GM12878 (cell line): ENCODE measurements around the gene KRCC1.

Experiments
- CTCF ChIP-seq, 3 experiments: IDR thresholded peaks in 2 of 3; conservative IDR thresholded peaks in 1 of 3; 2 replicates each; pipeline ENCODE4 v1.5.1; 2011; ENCODE audit warnings: low read depth in 3 of 3, low read length in 3 of 3, mild to moderate bottlenecking in 3 of 3, control low read depth in 2 of 3, moderate library complexity in 2 of 3, inconsistent platforms in 1 of 3, mixed read lengths in 1 of 3; ENCODE audit not compliant: control insufficient read depth in 2 of 3, insufficient read depth in 1 of 3; ENCODE audit errors: extremely low read depth in 1 of 3
- GABPA ChIP-seq: IDR thresholded peaks from 2 replicates; pipeline ENCODE4 v1.6.1; 2014; ENCODE audit warnings: antibody characterized with exemption, low read depth, mild to moderate bottlenecking, inconsistent platforms
- MYC ChIP-seq: IDR thresholded peaks from 2 replicates; pipeline ENCODE4 v1.6.1; 2011; ENCODE audit warnings: mild to moderate bottlenecking, low read length, moderate library complexity, inconsistent platforms; ENCODE audit not compliant: insufficient read depth, insufficient replicate concordance, insufficient read length, severe bottlenecking
- POLR2A ChIP-seq: IDR thresholded peaks from 2 replicates; pipeline ENCODE4 v1.6.1; 2011; ENCODE audit warnings: low read depth, mild to moderate bottlenecking, low read length
- SIN3A ChIP-seq: IDR thresholded peaks from 2 replicates; pipeline ENCODE4 v1.6.1; 2012; ENCODE audit warnings: low read depth, low read length, improper control_type of control experiment
- ZSCAN29 ChIP-seq: fragments of 450-650 bp; IDR thresholded peaks from 2 replicates; pipeline ENCODE4 v1.6.1; 2017; ENCODE audit warnings: mild to moderate bottlenecking, moderate library complexity

- TF ChIP-seq ZSCAN29 (no peak), CTCF (IDR thresholded peaks at IDR 0.05 in 2 of 3, conservative IDR thresholded peaks at IDR 0.05 in 1 of 3; ENCODE audit: control insufficient read depth in 2 of 3, extremely low read depth in 1 of 3, insufficient read depth in 1 of 3, low read depth in 3 of 3, low read length in 3 of 3) (no peak), SIN3A (no peak), POLR2A (no peak), MYC (no peak), GABPA (no peak)
Observed at GRCh38 chr2:88053934-88054781, 1.4 kb downstream of the KRCC1 start.
